Measurements from ENCODE around the gene SLC38A5. TPM values are rescaled to one million over a fixed set of nuclear protein-coding genes. Genes with fewer than 3 reads are reported as not detected.

Gene SLC38A5
- polyA plus RNA-seq, 1 of the 3 experiments (the other 2 are of a cell fraction): 0.33 TPM

GRCh38 chrX:48514868-48515460, 44.9 kb upstream of the SLC38A5 start:
- DNase-seq: no peak
- Histone ChIP-seq H3K4me2 (no peak overlapping the region), H3K4me1 (ENCODE audit: control insufficient read depth in 1 of 2, insufficient read depth in 2 of 2, low read depth in 1 of 2, low read length in 1 of 2) (peaks cover 0 to 18% of the 10 kb centered on the region in 2 experiments; a peak in 1 of 4 replicates), H3K27me3 (ENCODE audit: insufficient read depth) (no peaks in the 10 kb centered on the region), H3K9me3 (no peaks in the 10 kb centered on the region), H4K20me1 (ENCODE audit: insufficient read depth) (no peaks in the 10 kb centered on the region), H3K27ac (ENCODE audit: low read depth in 2 of 2, low read length in 1 of 2) (no peak overlapping the region), H3K9me2 (no peaks in the 10 kb centered on the region), H3F3A (replicated peaks; ENCODE audit: insufficient read depth) (no peaks in the 10 kb centered on the region), H2AFZ (ENCODE audit: low read depth) (no peak overlapping the region), H3K79me2 (ENCODE audit: insufficient read depth) (no peaks in the 10 kb centered on the region), H3K9ac (no peak overlapping the region), H3K4me3 (ENCODE audit: low read depth in 2 of 2, low read length in 1 of 2) (no peak overlapping the region), H3K36me3 (replicated peaks in 1 of 2; ENCODE audit: control insufficient read depth in 1 of 2, insufficient read depth in 2 of 2, low read length in 1 of 2) (no peaks in the 10 kb centered on the region)
- TF ChIP-seq IRF3 (IDR thresholded peaks at IDR 0.05; ENCODE audit: low read depth, low read length): no peak
- TF ChIP-seq ZBTB33 (IDR thresholded peaks at IDR 0.05; ENCODE audit: borderline replicate concordance, low read depth): no peak
- TF ChIP-seq TCF12 (IDR thresholded peaks at IDR 0.05): no peak
- TF ChIP-seq RFX5 (IDR thresholded peaks at IDR 0.05; ENCODE audit: low read length): no peak
- no peak for TF ChIP-seq RCOR1 (IDR thresholded peaks at IDR 0.05; ENCODE audit: low read length)
- no peak for TF ChIP-seq ELF1 (IDR thresholded peaks at IDR 0.05)
- no peak for TF ChIP-seq POLR2AphosphoS5 (IDR thresholded peaks at IDR 0.05; ENCODE audit: low read depth, low read length)
- TF ChIP-seq TEAD4 (IDR thresholded peaks at IDR 0.05; ENCODE audit: borderline replicate concordance, insufficient read depth): no peak
- TF ChIP-seq FOXM1 (IDR thresholded peaks at IDR 0.05; ENCODE audit: low read depth): no peak
- TF ChIP-seq NFIC (IDR thresholded peaks at IDR 0.05; ENCODE audit: borderline replicate concordance): no peak
- no peak for TF ChIP-seq MEF2A (IDR thresholded peaks at IDR 0.05; ENCODE audit: borderline replicate concordance, low read depth)
- no peak for TF ChIP-seq JUND (IDR thresholded peaks at IDR 0.05)
- no peak for TF ChIP-seq CHD2 (IDR thresholded peaks at IDR 0.05; ENCODE audit: low read length, partially characterized antibody)
- TF ChIP-seq EP300 (IDR thresholded peaks at IDR 0.05; ENCODE audit: borderline replicate concordance in 1 of 2, low read depth in 1 of 2, low read length in 1 of 2): no peak
- no peak for TF ChIP-seq GATA2 (CRISPR knock-in tag; IDR thresholded peaks at IDR 0.05)
- no peak for TF ChIP-seq REST (IDR thresholded peaks at IDR 0.05; ENCODE audit: low read depth, low read length)
- TF ChIP-seq YY1 (IDR thresholded peaks at IDR 0.05; ENCODE audit: low read depth): no peak
- TF ChIP-seq FOXJ3 (CRISPR knock-in tag; IDR thresholded peaks at IDR 0.05): no peak
- TF ChIP-seq RXRA (IDR thresholded peaks at IDR 0.05; ENCODE audit: borderline replicate concordance, low read depth): no peak
- TF ChIP-seq RAD21 (IDR thresholded peaks at IDR 0.05; ENCODE audit: low read length): no peak
- POLR2A ChIA-PET: no interaction called here
- CTCF ChIA-PET: interaction anchor here (0.8 kb wide), 1 partner anchor 439 kb away, joined by 3 read pairs; no protein-coding TSS in a partner anchor
- 67% methylated on average over 9 of the region's 9 CpGs for WGBS (ENCODE audit: low lambda C conversion rate)

Data from SK-N-SH (cell line).